GM18508 (cell line): ENCODE results near the gene MMP7.
"Not testable (repeated sequence)": the region's sequence is repeated elsewhere in the genome, so short reads cannot be mapped to it uniquely, and the experiment has no call there.

ENCODE experiments used
- ATAC-seq: cut with Tn5 transposase; IDR thresholded peaks from one replicate; pipeline ENCODE4 v1.9.1; 2021; ENCODE audit warnings: moderate number of reproducible peaks; ENCODE audit not compliant: insufficient read depth, unreplicated experiment

MMP7 gene

GRCh38 chr11:102544594-102544993 lies 14.0 kb upstream of the MMP7 start:
- ATAC-seq = no peak

- ATAC-seq = no peak
These were observed 9.0 kb upstream of the MMP7 start for GRCh38 chr11:102539567-102539966.

GRCh38 chr11:102538932-102539331 lies 8.4 kb upstream of the MMP7 start:
- ATAC-seq = no peak

GRCh38 chr11:102534261-102534872 lies 3.8 kb upstream of the MMP7 start:
- no peak for ATAC-seq

GRCh38 chr11:102528618-102529017 lies 1.9 kb downstream of the MMP7 start:
- ATAC-seq = no peak

- ATAC-seq = no peak
These were observed 2.9 kb downstream of the MMP7 start for GRCh38 chr11:102527684-102528083.

GRCh38 chr11:102527041-102527440 lies 3.5 kb downstream of the MMP7 start:
- no peak for ATAC-seq

GRCh38 chr11:102523887-102524286 lies 6.7 kb downstream of the MMP7 start:
- ATAC-seq = no peak

- no peak for ATAC-seq
These were observed 7.4 kb downstream of the MMP7 start for GRCh38 chr11:102523189-102523570.

- ATAC-seq = peak; percentile 48
These were observed 8.0 kb downstream of the MMP7 start for GRCh38 chr11:102522312-102523188.

GRCh38 chr11:102521121-102521520 lies 9.4 kb downstream of the MMP7 start:
- ATAC-seq = no peak

GRCh38 chr11:102520514-102520913 lies 10.0 kb downstream of the MMP7 start:
- ATAC-seq = no peak

GRCh38 chr11:102518296-102519094 lies 12.1 kb downstream of the MMP7 start:
- no peak for ATAC-seq

GRCh38 chr11:102517670-102518069 lies 12.9 kb downstream of the MMP7 start:
- ATAC-seq = no peak

- ATAC-seq = no peak
These were observed 14.4 kb downstream of the MMP7 start for GRCh38 chr11:102516179-102516578.

GRCh38 chr11:102513869-102514268 lies 16.7 kb downstream of the MMP7 start:
- no peak for ATAC-seq

- no peak for ATAC-seq
These were observed 20.0 kb downstream of the MMP7 start for GRCh38 chr11:102510439-102511135.

GRCh38 chr11:102502831-102503230 lies 27.7 kb downstream of the MMP7 start:
- ATAC-seq = not testable (repeated sequence)

- no peak for ATAC-seq
These were observed 29.7 kb downstream of the MMP7 start for GRCh38 chr11:102500829-102501228.

- ATAC-seq = no peak
These were observed 30.6 kb downstream of the MMP7 start for GRCh38 chr11:102499931-102500330.
